Heart left ventricle (tissue), 13 donors: ENCODE results near the gene SPDYE8.
"Not testable (repeated sequence)": the region's sequence is repeated elsewhere in the genome, so short reads cannot be mapped to it uniquely, and the experiment has no call there.

Source experiments
- POLR2A ChIP-seq, 2 donors: fragments of 450-650 bp; IDR thresholded peaks; one replicate each; pipeline ENCODE4 v1.6.1; 2017; ENCODE audit warnings: antibody characterized with exemption in 2 of 2, mild to moderate bottlenecking in 2 of 2, moderate library complexity in 2 of 2
- TF ChIP-seq, protein P1 (sequence below), 12 donors: fragments of 200-600 bp; sonication (generic) in 4 of 12; IDR thresholded peaks; one replicate each; pipeline versions ENCODE4 v1.5.0 to v1.8.0; 2018 to 2022; ENCODE audit warnings: antibody characterized with exemption in 12 of 12, mild to moderate bottlenecking in 5 of 12
- donor health status: ischemic (EF 13 %, LVEDD 7.1; RV severe dilation, severe dysfunction).
- donor health status: DM: no; HTN: yes; CAD: no.
- donor health status: DM: no; HTN: no; CAD: no.
- donor health status: ischemic (EF 25% LVEDD 6.9; RV normal size, moderate dysfunction).
- donor health status: ischemic (EF 25% LVEDD 5.7; RV mildly dilated, moderate dysfunction).
- donor health status: ischemic (EF 35%, LVEDD 5.7; RV mildly dilated, moderate dysfunction).
- donor health status: nonischemic (EF 11% LVEDD 7.7; RV severe dilation, severe dysfunction).
- donor health status: DM: yes; HTN: yes; CAD: no.
- donor health status: PGD.
- donor health status: ischemic (EF 29% LVEDD 5.4; RV normal size, mild dysfunction).
- donor health status: nonischemic (EF 23%, LVEDD 6.1; RV moderate dilation, normal function).

DNA sequence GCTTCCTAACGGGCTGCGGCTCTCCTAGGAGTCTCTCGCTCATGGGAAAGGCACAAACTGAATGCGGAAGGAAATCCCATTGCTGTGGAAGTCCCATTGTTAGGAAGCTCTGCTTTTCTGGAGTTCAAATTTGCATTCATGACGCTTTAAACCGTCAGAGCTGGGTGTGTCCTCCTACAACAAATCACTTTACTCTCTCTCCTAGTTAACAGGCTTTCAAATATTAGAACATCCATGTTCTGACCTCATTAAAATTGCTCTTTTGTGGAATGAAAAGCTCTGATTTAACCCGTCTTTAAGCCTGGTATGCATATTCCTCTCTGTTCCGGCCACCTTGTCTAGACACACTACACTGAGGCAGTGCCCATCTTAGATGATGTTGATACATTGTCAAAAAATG is 28.2 kb upstream of the SPDYE8 start, which contains the start of gene SPDYE11:
- TF ChIP-seq, protein P1, sequence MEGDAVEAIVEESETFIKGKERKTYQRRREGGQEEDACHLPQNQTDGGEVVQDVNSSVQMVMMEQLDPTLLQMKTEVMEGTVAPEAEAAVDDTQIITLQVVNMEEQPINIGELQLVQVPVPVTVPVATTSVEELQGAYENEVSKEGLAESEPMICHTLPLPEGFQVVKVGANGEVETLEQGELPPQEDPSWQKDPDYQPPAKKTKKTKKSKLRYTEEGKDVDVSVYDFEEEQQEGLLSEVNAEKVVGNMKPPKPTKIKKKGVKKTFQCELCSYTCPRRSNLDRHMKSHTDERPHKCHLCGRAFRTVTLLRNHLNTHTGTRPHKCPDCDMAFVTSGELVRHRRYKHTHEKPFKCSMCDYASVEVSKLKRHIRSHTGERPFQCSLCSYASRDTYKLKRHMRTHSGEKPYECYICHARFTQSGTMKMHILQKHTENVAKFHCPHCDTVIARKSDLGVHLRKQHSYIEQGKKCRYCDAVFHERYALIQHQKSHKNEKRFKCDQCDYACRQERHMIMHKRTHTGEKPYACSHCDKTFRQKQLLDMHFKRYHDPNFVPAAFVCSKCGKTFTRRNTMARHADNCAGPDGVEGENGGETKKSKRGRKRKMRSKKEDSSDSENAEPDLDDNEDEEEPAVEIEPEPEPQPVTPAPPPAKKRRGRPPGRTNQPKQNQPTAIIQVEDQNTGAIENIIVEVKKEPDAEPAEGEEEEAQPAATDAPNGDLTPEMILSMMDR (IDR thresholded peaks at IDR 0.05) = not testable (repeated sequence)
- not testable (repeated sequence) for TF ChIP-seq POLR2A (IDR thresholded peaks at IDR 0.05)
